ENCODE measurements around the gene AFAP1L2.

Gene AFAP1L2

DNA sequence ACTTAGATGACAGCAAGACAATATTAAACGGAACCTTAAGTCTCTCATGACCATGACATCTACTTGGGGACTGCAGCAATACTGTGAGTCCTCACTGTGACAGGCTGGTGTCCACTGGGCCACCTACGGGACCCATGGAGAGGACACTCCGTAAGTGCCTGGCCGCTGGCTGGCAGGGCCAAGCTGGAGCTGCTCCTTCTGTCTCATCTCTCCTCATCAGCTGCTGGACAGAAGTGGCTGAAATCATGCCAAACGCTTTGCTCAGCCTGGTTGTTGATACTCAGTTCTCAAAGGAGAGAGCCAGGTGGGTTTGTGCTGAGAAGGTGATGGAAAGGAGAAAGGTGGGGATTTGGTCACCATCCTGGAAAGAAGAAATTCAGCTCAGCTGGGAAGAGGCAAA, 33.3 kb downstream of the AFAP1L2 start:
- no peak for DNase-seq (ENCODE audit: insufficient read length)
- TF ChIP-seq TAF1 (IDR thresholded peaks at IDR 0.05; ENCODE audit: borderline replicate concordance, low read depth, low read length) (no peak), POLR2AphosphoS5 (IDR thresholded peaks at IDR 0.05; ENCODE audit: low read depth, low read length) (no peak), POLR2A (IDR thresholded peaks at IDR 0.05; ENCODE audit: low read depth, low read length) (no peak)
- no peak for FAIRE-seq

DNA sequence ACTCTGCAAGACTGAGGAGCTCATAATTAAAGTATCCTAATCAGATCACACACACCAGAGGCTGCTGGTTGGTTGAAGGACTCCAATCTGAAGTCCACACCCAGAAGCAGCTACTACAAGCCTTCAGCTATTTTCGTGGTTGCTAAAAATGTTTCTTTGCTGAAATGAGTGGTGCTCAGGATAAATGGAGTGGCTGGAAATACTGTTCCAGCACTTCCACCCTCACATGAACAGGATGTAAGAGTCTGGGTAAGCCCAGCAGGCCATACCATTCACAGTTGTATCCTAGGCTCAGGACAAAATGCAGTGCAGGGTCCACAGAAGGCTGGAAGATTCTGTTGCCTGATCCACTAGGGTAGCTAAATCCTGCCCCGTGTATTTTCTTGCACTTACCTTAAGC, 34.1 kb downstream of the AFAP1L2 start:
- TF ChIP-seq POLR2A (IDR thresholded peaks at IDR 0.05; ENCODE audit: low read depth, low read length) (no peak), TAF1 (IDR thresholded peaks at IDR 0.05; ENCODE audit: borderline replicate concordance, low read depth, low read length) (no peak), POLR2AphosphoS5 (IDR thresholded peaks at IDR 0.05; ENCODE audit: low read depth, low read length) (no peak)
- FAIRE-seq = no peak

DNA sequence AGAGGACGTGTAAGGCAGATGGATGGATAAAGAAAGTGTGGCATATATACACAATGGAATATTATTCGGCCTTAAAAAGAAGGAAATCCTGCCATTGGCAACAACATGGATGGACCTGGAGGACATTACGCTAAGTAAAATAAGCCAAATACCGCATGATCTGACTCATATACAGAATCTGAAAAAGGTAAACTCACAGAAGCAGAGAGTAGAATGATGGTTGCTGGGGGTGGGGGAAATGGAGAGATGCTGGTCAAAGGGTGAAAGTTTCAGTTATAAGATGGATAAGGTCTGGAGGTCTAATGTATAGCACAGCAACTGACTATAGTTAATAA, 36.3 kb downstream of the AFAP1L2 start:
- TF ChIP-seq TAF1 (IDR thresholded peaks at IDR 0.05; ENCODE audit: borderline replicate concordance, low read depth, low read length) (no peak), POLR2AphosphoS5 (IDR thresholded peaks at IDR 0.05; ENCODE audit: low read depth, low read length) (no peak), POLR2A (IDR thresholded peaks at IDR 0.05; ENCODE audit: low read depth, low read length) (no peak)

More for the DNA sequence above, 34.1 kb downstream of the AFAP1L2 start:
- DNase-seq (ENCODE audit: insufficient read length) = no peak

DNA sequence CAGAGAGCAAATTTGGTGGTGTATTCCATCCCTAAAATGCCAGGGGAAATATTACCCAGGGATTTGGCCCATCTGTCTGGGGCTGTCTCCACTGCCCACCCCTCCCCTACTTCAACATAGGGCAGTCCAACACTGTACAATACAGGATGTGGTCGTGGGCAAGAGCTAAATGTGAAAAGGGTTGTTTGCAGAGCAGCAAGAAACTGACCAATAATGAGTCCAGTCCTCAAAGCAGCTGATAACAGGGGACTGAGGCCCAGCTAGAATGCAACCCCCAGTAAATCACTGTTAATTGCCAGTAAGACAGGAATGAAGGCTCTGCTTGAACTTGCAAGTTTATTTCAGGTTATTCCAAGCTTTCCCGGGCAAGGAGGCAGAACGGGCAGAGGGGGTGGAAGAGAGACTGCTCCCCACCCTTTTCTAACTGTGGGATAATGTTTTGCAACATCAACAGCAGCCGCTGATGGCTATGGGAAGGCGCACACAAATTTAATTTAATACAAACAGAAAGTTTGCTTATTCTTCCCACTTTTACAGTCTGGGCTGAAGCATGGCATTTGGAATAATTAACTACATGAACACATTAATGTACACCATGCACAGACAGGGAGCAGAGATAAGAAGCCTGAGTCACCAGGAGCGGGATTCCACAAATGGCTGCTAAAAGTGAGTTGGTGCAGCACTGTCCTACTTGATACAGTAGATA, 36.8 kb downstream of the AFAP1L2 start:
- no peak for DNase-seq (ENCODE audit: insufficient read length)
- no peak for FAIRE-seq
- TF ChIP-seq TAF1 (IDR thresholded peaks at IDR 0.05; ENCODE audit: borderline replicate concordance, low read depth, low read length) (no peak), POLR2AphosphoS5 (IDR thresholded peaks at IDR 0.05; ENCODE audit: low read depth, low read length) (no peak), POLR2A (IDR thresholded peaks at IDR 0.05; ENCODE audit: low read depth, low read length) (no peak)

More for the DNA sequence above, 36.3 kb downstream of the AFAP1L2 start:
- no peak for DNase-seq (ENCODE audit: insufficient read length)
- FAIRE-seq = no peak

DNA sequence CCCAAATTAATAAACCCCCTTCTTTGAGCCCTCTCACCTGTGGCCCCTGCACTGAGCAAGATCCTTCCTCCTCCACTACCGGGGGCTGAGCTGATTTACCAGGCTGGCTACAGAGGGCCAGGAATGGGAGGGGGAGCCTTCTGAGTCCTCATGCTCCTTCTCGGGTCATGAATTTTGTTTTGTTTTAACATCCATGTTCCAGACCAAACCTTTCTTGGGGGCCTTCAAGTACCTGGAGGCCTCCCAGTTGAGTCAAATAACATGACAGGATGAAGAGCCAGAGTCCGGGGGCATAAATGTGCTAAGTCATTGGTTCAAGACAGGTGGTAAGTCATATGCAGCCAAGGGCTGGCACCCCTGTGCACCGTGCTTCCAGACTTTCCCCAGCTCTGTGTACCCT, 39.6 kb downstream of the AFAP1L2 start:
- no peak for FAIRE-seq
- no peak for TF ChIP-seq TAF1 (IDR thresholded peaks at IDR 0.05; ENCODE audit: borderline replicate concordance, low read depth, low read length)
- TF ChIP-seq POLR2A (IDR thresholded peaks at IDR 0.05; ENCODE audit: low read depth, low read length) = no peak
- no peak for TF ChIP-seq POLR2AphosphoS5 (IDR thresholded peaks at IDR 0.05; ENCODE audit: low read depth, low read length)
- no peak for DNase-seq (ENCODE audit: insufficient read length)

DNA sequence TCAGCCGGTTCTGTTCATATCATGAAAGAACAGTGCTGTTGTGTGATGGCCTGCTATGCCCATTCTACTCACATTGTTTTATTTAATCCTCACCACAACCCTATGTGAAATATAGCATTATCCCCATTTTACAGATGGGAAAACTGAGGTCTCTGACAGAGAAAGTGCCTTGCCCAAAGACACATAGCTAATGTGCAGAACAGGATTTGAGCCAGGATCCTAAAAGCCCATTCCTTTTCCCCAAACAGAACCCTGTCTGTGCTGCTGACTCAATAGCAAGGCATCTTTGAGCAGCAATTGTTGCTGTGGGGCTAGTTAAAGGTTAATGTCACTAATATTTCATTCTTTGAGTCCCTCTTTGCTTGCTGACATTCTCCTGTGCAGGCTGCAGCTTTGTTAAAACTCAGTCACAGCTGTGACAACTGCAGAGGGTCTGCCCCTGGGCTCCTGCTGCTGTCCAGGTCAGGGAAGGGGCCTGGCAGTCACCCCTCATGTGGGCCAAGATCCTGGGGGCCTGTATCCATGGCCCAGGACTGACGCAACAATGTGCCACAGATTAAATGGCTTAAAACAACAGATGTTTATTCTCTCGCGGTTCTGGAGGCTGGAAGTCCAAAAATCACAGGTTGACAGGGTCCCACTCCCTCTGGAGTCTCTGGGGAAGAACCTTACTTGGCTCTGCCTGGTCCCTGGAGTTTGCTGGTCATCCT, 40.4 kb downstream of the AFAP1L2 start:
- no peak for TF ChIP-seq POLR2A (IDR thresholded peaks at IDR 0.05; ENCODE audit: low read depth, low read length)
- TF ChIP-seq POLR2AphosphoS5 (IDR thresholded peaks at IDR 0.05; ENCODE audit: low read depth, low read length) = no peak
- TF ChIP-seq TAF1 (IDR thresholded peaks at IDR 0.05; ENCODE audit: borderline replicate concordance, low read depth, low read length) = no peak
- DNase-seq (ENCODE audit: insufficient read length) = no peak

DNA sequence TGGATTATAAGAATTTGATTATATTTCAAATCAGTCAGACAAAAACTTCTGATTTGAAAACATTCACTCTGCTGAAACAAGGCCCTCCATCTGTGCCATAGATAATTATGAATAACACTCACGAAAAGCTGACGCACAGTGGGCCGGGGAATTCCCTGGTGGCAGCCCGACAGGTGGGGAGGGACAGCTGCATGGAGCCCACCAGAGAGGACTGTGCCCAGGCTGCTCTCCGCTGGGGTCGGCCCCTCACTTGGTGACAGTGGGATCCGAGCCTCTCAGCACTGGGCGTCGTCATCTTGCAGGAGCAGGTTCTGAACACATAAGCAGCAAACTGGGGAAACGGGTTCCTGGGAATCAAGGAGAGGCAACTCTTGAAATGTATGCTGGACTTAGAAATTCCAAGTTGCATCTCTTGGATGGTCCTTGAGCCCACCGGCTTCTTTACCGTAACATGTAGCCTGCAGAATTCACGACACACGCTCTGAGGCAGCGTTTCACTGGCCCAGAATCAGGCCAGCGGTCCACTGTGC, 41.4 kb downstream of the AFAP1L2 start:
- DNase-seq (ENCODE audit: insufficient read length) = no peak
- TF ChIP-seq POLR2A (IDR thresholded peaks at IDR 0.05; ENCODE audit: low read depth, low read length) (no peak), POLR2AphosphoS5 (IDR thresholded peaks at IDR 0.05; ENCODE audit: low read depth, low read length) (no peak), TAF1 (IDR thresholded peaks at IDR 0.05; ENCODE audit: borderline replicate concordance, low read depth, low read length) (no peak)
- no peak for FAIRE-seq

More for the DNA sequence above, 40.4 kb downstream of the AFAP1L2 start:
- FAIRE-seq = no peak

DNA sequence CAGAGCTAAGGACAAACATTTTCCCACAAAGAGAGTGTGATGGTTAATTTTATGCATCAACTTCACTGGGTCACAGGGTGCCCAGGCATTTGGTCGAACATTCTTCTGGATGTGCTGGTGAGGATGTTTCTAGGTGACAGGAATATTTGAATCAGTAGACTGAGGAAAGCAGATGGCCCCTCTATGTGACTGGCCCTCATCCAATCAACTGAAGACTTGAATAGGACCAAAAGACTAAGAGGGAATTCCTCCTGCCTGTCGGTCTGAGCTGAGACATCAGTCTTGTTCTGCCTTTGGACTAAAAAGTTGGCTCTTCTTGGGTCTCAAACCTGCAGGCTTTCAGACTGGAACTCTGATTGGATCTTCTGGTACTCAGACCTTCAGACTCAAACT, 44.4 kb downstream of the AFAP1L2 start:
- FAIRE-seq = no peak
- no peak for DNase-seq (ENCODE audit: insufficient read length)
- TF ChIP-seq POLR2A (IDR thresholded peaks at IDR 0.05; ENCODE audit: low read depth, low read length) (no peak), POLR2AphosphoS5 (IDR thresholded peaks at IDR 0.05; ENCODE audit: low read depth, low read length) (no peak), TAF1 (IDR thresholded peaks at IDR 0.05; ENCODE audit: borderline replicate concordance, low read depth, low read length) (no peak)

DNA sequence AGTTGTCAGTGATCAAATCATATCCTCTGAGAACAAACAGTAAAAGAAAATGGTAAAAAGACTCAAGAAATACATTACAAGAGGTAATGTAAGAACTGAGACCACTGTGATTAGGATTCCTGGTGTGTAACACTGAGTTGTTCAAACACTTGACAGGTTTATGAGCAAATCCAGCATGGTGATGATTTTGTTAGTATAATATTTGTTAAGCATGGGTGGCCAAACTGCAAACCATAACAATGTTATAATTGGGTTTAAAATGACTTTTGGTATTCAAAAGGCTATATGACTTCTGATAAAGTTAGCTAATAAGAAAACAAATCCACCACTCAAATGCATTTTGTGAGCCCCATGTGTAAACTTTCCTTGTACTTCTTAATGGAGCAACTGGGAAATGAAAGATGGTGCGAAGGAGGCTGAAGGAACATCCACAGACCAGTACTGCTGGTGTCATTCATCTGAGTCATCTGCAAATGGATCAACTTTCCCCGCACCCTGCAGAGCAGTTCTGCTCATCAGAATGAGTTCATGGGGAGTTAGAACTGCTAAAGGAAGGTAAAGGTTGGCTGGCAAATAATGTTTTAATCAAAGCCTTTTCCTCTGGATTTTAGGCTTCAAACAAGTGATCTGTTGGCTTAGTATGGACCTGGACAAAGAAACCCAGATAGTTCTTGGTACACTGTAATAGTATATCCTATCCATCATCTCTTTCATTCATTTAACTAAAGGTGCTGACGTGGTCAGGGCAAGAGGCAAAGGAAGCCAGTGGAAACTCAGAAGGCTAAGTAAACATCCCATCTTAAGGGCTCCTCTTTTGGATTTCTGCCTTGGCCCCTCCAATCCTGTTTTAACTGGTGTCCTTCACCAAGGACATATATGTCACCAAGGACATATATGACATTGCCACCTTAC, 45.0 kb downstream of the AFAP1L2 start:
- DNase-seq (ENCODE audit: insufficient read length) = no peak
- no peak for FAIRE-seq
- TF ChIP-seq TAF1 (IDR thresholded peaks at IDR 0.05; ENCODE audit: borderline replicate concordance, low read depth, low read length) (no peak), POLR2A (IDR thresholded peaks at IDR 0.05; ENCODE audit: low read depth, low read length) (no peak), POLR2AphosphoS5 (IDR thresholded peaks at IDR 0.05; ENCODE audit: low read depth, low read length) (no peak)

DNA sequence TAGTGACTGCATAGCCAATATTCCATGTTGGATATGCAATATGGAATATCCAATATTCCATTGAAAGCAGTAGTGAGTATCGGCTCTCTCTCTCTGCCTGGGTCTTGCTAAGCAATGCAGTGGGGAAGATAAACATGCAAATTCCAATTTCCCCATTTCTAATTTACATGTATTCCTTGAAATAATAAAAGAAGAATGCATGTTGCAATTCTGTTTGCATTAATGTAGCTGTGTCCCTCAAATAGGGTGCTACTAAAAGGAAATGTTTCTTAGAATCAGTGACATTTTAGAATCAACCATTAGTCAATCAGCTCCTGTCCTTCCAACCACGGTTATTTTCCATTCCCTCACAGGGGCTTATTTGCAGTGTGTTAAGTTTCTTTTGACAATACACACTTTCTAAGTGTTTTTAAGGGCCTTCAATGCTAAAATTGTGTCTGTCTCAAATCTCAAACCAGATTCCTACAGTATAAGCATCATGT, 46.7 kb downstream of the AFAP1L2 start:
- DNase-seq (ENCODE audit: insufficient read length) = no peak
- TF ChIP-seq TAF1 (IDR thresholded peaks at IDR 0.05; ENCODE audit: borderline replicate concordance, low read depth, low read length) (no peak), POLR2A (IDR thresholded peaks at IDR 0.05; ENCODE audit: low read depth, low read length) (no peak), POLR2AphosphoS5 (IDR thresholded peaks at IDR 0.05; ENCODE audit: low read depth, low read length) (no peak)
- FAIRE-seq = no peak
